ENCODE measurements around the gene FAM89B.
A peak's percentile ranks its signal among the peaks of the same experiment; 100 is the strongest.

The FAM89B gene

DNA sequence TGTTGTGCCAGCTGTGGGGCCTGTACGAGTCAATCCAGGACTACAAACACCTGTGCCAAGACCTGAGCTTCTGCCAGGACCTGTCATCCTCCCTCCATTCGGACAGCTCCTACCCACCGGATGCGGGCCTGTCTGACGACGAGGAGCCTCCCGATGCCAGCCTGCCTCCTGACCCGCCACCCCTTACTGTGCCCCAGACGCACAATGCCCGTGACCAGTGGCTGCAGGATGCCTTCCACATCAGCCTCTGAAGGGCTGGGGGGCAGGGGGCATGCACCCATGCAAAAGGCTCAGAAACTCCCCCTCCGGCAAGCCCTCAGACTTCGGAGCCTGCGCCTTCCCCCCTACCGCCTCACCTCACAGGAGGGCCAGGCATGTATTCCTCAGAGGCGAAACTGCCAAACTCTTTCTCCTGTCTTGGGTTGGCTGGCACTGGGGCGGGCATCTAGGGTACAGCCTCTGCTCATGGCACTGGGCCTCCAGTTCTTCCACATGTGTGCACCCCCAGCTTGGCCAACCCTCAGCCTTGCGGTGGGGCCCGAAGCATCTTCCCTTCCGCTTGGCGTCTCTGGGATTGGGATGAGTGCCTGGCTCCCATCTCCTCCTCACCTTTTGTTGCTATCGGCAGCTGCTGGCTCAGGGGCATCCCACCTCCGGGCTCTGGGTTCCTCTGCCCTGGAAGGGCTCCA, 1.2 kb downstream of the FAM89B start:
- DNase-seq (ENCODE audit: low read depth), result no peak

DNA sequence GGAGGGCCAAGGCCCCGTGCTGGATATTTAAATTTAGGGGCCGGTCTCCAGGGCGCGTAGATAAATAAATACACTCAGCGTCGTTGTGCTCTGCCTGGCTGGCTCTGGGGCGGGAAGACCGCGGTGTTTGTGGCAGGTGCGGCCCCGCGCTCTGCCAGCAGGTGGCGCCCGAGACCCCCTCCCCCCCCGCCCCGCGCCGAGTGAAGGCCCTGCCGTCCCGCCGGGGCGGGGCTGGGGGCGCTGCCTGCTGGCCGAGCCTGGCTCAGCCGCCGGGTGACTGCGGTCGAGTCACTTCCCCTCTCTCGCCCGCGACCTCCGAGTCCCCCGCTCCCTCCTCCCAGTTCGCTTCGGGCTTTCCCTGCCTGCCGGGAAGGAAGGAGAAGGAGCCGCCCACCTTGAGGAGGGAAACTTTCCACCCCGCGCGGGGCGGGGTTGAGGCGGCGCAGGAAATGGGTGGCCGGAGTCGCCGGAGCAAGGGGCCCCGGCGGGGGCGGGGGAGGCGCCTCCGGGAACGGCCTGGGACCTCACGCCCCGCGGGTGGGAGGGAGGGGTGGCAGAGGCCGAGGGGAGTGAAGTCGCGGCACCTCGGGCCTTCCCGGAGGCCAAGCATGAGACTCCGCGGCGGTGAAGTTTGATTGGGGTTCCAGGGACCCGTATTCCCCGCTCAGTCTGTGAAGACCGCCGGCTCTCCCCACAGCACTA, 1.9 kb downstream of the FAM89B start:
- peak; percentile 87 for DNase-seq (ENCODE audit: low read depth)

DNA sequence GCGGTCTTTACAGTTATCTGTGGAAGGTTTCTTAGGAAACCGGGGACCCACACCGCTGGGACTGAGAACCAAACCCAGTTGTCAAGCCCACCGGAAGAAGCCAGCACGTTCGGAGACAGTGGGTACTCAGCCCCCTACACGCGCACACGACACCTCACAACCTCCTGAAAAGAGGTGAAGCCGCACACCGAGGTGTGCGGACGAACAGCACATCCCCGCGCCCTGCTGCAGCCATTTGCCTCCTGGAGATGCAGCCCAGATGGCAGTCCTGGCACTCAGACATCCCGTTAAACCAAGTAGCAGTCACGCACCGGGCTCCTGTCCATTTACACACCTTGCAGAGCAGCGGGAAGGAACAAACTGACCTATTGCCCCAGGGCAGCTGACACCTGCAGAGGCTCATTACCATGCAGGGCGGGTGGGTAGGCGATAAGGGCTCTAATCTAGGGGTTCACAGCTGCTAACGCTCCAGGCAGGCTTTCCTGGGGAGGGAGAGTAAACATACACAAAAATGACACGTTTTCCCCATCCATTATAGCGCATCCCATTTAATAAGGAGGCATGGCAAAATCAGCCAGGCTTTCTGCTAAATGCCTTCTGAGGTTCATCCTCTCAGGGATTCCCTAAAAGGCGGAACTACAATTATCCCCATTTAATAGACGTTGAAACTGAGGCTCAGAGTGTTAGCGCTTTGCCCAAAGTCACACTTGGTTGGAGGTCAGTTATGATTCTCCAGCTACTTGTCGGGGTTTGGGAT, 2.7 kb downstream of the FAM89B start:
- DNase-seq (ENCODE audit: low read depth), result no peak

DNA sequence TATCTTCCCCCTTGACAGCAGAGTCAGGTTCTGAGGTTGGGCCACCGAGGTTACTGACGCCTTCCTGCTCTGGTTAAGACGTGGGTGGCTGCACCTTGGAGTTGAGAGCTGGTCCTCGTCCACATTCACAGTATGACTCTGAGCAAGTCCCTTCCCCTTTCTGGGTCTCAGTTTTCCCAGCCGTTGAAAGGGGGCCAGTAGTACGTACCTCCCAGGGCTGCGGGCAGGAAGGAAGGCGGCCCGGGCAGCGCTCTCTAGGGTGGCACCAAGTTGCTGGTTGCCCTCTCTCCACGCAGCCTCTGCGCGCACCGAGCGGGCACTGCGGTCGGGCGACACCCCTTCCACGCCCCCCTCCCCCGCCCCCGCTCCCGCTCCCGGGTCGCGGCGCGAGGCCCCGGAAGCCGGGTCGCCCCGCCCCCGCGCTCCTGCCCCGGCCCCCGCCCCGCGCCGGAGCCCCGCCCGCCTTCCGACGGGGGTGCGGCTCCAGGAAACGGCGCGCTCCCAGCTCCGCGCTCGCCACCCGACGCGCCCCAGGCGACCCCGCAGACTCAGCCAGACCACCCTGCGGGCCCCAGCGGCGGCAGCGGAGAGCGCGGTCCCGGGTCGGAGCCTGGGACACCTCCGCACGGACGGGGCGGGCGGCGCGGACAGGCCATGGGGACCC, 3.4 kb downstream of the FAM89B start, which contains the start of gene EHBP1L1:
Gene EHBP1L1 (plus strand): TSS at position 486 of the 664 bp plus-strand sequence. CDS start 250 bp downstream, outside the sequence.
- DNase-seq (ENCODE audit: low read depth), result peak; percentile 61

DNA sequence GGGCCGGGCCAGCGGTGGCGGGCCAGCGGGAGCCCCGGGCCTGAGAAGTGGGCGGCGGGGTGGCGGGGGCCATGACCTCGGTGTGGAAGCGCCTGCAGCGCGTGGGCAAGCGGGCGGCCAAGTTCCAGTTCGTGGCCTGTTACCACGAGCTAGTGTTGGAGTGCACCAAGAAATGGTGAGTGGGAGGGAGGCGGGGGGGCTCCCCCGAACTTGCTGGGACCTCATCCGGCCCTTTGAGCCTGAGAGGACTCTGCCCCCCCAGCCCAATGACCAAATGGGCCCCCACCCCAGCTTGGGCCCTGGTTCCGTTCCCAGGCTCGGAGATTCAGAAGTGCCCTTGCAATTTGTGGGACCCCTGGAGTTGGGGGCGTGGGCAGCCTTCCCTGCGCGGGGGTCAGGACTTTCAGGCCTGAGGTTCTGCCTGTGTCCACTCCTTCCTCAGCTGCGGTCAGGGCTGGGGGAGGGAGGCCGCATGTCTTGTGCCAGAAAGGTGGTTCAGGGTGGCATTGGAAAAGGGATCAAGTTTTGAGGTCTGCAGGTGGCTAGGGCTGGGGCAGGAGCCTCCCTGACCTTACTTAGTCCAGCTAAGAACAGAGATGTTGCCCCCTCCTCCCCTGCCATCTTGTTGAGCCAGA, 4.0 kb downstream of the FAM89B start:
- no peak for DNase-seq (ENCODE audit: low read depth)

DNA sequence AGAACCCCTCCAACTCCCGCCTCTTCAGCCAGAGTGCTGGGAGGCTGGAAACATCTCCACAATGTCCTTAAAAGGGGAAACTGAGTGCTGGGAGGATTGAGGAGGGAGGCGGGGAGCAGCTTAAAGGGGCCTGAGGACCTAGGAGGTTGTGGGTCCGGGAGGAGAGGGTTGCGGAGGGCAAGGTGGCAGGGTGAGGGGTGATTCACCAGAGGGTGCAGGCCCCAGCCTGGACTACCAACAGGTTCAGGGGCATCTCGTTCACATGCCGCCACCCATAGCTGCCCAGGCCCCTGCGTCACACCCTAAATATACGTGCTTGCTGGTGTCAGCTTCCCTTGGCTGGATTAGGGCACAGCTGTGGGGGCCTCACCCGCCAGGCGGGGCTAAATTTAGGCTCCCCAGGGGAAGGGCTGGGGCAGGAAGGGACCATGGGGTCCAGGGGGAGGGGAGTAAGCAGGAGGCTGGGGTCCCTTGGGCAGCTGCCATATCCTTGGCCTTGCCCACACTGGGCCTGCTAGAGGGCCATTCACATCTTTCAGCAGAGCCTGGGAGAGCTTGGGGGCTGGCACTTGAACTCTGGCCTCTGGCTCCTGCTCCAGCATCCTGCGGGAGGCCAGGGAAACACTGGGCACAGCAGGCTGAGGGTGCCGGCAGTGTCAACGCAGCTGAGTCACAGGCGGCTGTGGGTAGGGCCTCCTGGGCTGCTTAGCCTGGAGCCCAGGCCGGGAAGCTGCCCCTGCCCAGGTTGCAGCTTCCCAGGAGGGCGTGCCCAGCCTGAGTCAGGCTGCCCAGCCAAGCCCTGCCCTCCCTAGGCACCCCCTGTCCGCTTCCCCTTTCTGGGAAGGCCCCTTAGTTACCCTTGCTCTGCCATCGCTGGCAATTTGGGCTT, 4.8 kb downstream of the FAM89B start:
- DNase-seq (ENCODE audit: low read depth), result no peak

DNA sequence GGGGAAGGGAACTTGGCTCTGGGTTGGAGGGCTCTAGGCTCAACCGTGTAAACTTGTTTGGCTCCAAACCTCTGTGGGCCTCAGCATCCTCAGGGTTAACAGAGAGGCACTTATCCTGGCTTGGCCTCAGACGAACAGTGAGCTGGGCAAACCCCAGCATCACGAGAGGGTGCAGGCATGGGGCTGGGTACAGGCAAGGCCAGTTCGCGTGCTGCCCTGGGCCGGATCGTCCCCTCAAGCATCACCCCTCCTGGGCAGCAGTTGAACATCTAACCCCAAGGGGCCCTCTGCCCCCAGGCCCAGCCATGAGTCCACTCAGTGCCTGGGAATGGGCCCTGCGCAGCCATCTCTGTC, 5.4 kb downstream of the FAM89B start:
- DNase-seq (ENCODE audit: low read depth), result no peak

DNA sequence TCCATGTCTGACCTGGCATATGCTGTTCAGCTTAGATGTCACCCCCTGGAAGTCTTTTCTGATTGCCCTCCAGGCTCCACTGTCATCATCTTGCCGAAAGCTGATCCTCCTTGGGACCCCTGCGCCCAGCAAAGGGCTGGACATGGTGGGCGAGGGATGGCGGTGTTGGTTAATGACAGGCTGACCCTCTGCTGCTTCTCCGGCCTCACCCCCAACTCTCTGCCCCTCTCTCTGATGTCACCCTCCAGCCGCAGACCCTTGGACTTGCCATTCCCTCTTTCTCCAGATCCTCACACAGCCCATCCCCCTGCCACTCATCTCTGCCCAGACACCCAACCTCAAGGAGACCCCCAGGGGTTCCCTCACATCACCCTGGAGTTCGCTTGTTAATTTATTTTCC, 5.8 kb downstream of the FAM89B start:
- no peak for DNase-seq (ENCODE audit: low read depth)

DNA sequence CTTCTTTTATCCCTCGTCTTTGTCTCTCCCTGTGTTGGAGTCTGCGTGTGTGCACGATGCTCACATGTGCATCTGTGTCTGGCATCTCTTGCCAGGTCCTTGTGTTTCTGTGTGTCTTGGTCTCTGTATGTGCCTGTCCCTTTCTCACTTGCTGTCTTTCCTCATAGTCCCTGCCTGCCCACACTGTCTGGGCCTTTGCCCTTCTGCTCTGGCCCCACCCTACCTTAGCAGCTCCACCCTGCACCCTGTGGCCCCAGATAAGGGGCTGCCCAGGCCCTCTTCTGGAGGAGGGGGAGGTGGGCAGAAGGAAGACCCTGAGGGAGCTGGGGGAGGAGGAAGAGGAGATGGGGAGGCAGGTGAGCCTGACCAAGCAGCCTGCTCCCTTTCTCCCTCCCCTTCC, 6.3 kb downstream of the FAM89B start:
- DNase-seq (ENCODE audit: low read depth), result no peak

DNA sequence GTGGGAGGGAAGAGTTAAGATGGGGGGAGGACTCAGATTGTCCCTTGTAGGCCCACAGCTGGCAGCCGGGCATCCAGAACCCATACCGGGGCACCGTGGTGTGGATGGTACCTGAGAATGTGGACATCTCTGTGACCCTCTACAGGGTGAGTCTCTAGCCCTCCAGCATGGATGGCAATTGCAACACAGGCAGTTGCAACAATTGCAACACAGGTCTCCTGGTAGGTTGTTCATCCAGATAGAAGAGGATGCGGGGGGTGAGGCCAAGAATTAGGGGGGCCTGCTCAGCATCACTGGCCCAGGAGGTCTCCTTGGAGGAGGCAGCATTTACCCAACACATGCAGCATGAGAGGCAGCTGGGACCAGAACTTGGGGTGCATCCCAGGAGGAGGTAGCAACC, 7.0 kb downstream of the FAM89B start:
- DNase-seq (ENCODE audit: low read depth), result no peak

DNA sequence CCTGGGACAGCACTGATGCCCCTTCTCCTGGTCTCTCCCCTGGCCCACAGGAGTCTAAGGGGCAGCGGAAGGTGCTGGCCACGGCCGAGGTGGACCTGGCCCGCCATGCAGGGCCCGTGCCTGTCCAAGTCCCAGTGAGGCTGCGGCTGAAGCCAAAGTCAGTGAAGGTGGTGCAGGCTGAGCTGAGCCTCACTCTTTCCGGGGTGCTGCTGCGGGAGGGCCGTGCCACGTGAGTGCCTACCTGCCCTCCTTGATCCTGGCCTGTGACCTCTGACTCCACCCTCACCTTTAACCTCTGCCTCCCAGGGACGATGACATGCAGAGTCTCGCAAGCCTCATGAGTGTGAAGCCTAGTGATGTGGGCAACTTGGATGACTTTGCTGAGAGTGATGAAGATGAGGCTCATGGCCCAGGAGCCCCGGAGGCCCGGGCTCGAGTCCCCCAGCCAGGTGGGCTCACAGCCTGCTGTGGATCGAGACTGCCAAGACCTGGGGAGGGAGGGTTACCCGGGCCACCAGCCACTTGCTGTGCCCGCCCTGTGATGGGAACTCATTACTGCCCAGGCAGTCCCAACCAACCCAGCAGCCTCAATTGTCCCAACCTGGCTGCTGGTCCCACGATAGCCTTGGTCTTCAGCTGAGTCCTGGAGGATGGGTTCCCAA, 7.8 kb downstream of the FAM89B start:
- no peak for DNase-seq (ENCODE audit: low read depth)

DNA sequence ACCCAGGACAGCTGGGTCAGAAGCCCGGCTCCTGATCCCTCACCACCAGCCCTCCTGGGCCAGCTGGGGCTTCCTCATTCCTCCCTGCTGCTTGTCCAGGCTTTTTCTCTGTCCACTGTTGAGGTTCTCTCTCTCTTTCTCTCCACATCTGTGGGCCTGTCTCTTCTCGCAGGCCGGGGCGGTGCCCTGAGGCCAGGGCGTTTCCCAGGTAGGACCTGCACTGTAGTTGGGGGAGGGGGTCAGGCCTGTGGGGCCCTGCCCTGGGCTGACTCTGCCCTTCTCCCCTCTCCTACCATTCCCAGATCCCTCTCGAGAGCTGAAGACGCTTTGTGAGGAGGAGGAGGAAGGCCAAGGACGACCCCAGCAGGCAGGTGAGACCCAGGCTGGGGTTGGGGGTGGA, 8.4 kb downstream of the FAM89B start:
- DNase-seq (ENCODE audit: low read depth), result no peak

DNA sequence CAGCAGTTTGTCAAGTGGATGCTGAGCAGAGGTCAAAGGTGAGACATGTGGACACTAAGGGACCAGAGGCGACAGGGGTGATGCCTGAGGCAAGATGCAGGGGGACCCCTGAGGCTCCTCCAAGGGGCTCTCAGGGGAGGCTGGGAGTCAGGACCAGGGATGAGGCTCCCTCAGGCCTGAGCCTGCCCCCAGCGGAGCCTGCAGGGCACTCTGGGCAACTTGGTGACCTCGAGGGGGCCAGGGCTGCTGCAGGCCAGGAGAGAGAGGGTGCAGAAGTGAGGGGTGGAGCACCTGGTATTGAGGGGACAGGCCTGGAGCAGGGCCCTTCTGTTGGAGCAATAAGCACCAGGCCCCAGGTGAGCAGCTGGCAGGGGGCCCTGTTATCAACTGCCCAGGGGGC, 9.6 kb downstream of the FAM89B start:
- no peak for DNase-seq (ENCODE audit: low read depth)

DNA sequence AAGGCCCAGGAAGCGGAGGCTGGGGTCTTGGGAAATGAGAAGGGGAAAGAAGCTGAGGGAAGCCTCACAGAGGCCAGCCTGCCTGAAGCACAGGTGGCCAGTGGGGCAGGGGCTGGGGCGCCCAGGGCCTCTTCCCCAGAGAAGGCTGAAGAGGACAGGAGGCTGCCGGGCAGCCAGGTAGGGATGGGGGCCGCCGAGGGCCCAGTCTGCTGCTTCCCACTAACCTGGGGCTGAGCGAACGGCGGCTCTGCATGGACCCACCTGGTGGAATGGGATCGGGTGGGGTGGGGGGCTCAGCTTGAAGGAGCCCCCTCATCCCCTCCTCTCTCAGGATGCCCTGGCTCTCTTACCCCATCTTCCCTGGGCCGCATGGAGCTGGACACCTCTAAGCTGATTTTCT, 11.3 kb downstream of the FAM89B start:
- DNase-seq (ENCODE audit: low read depth), result no peak

DNA sequence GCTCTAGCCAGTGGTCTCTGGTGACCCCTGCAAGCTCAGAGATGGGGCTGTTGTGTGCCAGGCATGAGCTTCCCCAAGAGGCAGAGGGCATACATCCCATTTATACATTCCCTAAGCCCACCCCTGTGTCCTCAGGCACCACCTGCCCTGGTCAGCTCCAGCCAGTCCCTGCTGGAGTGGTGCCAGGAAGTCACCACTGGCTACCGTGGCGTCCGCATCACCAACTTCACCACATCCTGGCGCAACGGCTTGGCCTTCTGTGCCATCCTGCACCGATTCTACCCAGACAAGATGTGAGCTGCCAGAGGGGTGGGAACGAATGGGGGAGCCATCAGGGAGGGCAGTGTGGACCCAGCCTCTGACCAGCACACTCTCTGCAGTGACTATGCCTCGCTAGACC, 11.8 kb downstream of the FAM89B start:
- no peak for DNase-seq (ENCODE audit: low read depth)

DNA sequence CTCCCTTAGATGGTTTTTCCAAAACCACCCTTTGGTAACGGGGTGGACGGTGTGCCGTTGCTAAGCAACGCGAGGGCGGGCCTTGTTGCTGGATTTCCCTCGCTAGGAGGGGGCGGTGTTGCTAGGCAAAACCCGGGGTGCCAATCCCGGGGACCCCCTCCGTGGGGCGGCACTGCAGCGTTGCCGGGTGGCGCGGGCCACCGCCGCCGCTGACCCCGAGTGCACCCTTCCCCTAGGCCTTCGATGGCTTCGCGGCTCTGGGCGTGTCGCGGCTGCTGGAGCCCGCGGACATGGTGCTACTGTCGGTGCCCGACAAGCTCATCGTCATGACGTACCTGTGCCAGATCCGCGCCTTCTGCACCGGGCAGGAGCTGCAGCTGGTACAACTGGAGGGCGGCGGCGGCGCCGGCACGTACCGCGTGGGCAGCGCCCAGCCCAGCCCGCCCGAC, 12.4 kb downstream of the FAM89B start:
- DNase-seq (ENCODE audit: low read depth), result no peak

DNA sequence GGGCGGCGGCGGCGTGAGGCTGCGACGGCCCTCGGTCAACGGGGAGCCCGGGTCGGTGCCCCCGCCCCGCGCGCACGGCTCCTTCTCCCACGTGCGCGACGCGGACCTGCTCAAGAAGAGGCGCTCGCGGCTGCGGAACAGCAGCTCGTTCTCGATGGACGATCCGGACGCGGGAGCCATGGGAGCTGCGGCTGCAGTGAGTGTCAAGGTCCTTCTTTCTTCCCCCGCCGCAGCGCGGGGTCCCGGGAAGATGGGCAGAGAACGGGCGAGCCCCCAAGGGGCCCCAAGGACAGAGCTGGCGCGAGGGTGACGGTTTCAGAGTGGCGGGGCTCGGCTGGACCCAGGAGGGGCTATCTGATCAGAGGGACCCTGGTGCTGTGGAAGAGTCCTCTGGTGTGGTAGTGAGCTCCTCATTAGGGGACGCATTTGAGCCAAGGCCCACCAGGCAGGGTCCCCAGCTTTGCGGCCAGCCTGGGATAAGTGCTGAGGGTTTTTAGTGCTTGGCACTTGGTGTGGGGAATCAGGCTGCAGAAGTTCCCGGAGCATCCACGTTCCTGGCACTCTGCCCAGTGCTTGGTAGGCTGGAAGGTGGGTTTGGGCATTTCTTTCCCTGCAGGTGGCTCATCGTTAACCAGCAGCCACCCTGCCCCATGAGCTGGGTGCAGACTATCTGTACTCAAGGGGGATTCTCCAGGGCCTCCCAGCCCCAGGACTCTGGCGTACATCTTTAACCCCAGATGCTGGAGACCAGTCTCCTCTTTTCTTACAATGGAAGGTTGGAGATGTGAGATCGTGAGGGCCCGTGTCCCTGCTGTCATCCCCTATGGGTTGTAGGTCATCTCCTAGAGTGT, 13.3 kb downstream of the FAM89B start:
- DNase-seq (ENCODE audit: low read depth), result no peak

DNA sequence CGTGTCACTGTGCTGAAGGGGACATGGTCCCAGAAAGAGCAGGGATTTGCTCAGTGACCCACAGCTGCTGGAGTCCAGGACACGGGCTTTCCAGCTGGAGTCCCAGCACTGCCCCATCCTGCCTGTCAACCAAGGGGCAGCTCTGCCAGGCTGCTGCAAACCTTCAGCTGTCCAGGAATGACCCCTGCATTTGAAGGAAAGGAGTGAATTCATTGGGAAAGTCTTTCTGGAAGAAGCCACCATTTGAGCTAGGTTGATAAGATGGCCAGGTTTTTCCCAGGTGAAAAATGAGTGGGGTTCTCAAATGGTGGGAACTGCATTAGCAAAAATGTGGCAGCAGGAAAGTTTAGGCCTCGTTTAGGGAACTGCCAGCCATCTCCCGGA, 13.9 kb downstream of the FAM89B start:
- DNase-seq (ENCODE audit: low read depth), result no peak

DNA sequence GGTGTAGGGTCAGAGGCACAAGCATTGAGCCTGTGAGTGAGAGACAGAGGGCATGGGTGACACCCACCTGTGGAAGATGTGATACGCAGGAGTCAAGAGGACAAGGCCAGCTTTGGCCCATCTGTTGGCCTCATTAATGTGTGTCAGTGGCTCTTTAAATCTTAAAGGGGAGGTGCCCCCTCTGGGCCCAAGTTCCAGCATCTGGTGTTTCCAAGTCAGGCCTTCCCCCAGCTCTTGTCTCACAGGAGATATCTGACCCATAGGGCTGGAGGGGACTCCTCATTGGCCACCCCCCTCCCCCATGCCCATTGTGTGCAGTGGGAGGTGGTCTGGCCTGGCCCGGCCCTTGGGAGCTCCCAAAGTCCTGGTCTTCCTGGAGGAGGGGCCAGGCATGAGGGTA, 14.3 kb downstream of the FAM89B start:
- DNase-seq (ENCODE audit: low read depth), result no peak
